ENCODE measurements around the gene TH.

TH gene

DNA sequence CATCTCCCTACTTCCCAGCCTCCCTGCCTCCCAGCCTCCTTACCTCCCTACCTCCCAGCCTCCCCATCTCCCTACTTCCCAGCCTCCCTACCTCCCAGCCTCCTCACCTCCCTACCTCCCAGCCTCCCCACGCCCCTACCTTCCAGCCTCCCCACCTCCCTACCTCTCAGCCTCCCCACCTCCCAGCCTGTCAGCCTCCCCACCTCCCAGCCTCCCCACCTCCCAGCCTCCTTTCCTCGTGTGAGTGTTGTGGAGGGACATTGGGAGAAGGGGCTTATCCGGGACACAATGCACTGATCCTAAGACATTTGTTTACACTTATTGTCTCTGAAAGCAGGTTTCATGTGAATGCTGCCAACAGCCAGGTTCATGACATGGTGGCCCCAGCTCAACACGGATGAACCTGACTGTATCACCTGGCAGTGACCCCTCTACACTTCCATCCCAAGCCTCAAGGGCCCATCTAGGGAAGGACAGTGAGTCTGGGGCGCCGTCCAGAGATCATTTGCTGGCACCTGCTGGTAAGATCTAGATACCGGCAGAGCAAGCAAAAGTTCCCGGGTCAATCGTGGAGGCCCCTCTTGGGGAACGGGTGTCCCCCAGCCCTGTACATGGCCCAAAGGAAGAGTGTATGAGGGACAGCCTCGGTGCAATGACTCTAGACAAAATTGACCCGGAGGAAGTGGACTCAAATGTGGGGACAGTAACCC lies 34.5 kb upstream of the TH start:
- intact Hi-C loops (cut with DNase I; ENCODE audit: low total_unique reads): loop anchor here (5.0 kb wide), 1 partner anchor 1039 kb away; no protein-coding TSS in a partner anchor
- H3K27ac ChIP-seq: no peak overlapping the region
- peaks cover 0 to 59% of the 10 kb centered on the region in 2 donors for H3K27me3 ChIP-seq
- peak; percentile 5 to 47 for DNase-seq
- H3K36me3 ChIP-seq: no peaks in the 10 kb centered on the region
- peaks cover 0 to 16% (median 0%) of the 10 kb centered on the region in 4 donors for H3K4me1 ChIP-seq
- TF ChIP-seq, protein P1, sequence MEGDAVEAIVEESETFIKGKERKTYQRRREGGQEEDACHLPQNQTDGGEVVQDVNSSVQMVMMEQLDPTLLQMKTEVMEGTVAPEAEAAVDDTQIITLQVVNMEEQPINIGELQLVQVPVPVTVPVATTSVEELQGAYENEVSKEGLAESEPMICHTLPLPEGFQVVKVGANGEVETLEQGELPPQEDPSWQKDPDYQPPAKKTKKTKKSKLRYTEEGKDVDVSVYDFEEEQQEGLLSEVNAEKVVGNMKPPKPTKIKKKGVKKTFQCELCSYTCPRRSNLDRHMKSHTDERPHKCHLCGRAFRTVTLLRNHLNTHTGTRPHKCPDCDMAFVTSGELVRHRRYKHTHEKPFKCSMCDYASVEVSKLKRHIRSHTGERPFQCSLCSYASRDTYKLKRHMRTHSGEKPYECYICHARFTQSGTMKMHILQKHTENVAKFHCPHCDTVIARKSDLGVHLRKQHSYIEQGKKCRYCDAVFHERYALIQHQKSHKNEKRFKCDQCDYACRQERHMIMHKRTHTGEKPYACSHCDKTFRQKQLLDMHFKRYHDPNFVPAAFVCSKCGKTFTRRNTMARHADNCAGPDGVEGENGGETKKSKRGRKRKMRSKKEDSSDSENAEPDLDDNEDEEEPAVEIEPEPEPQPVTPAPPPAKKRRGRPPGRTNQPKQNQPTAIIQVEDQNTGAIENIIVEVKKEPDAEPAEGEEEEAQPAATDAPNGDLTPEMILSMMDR (IDR thresholded peaks at IDR 0.05): no peak
- no peak overlapping the region for H3K4me3 ChIP-seq
- peaks cover 0 to 6% (median 0%) of the 10 kb centered on the region in 3 donors for H3K9me3 ChIP-seq

DNA sequence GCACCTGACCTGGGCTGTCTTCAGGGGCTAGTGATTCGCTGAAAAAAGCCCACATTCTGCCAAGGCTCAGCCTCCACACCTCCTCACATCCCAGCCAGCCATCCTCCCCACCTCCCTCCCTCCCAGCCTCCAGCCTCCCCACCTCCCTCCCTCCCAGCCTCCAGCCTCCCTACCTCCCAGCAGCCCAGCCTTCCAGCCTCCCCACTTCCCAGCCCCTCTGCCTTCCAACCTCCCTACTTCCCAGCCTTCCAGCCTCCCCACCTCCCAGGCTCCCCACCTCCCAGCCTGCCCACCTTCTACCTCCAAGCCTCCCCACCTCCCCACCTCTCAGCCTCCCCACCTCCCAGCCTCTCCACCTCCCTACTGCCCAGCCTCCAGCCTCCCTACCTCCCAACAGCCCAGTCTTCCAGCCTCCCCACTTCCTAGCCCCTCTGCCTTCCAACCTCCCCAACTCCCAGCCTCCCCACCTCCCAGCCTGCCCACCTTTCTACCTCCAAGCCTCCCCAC lies 33.7 kb upstream of the TH start:
- H3K27ac ChIP-seq: no peak overlapping the region
- DNase-seq: peak; percentile 3 to 39
- no peaks in the 10 kb centered on the region for H3K36me3 ChIP-seq
- peaks cover 0 to 52% of the 10 kb centered on the region in 2 donors for H3K27me3 ChIP-seq
- H3K9me3 ChIP-seq: peaks cover 0 to 6% (median 0%) of the 10 kb centered on the region in 3 donors
- intact Hi-C loops (cut with DNase I; ENCODE audit: low total_unique reads): loop anchor here (5.0 kb wide), 1 partner anchor 1038 kb away; no protein-coding TSS in a partner anchor
- H3K4me1 ChIP-seq: peaks cover 0 to 11% (median 0%) of the 10 kb centered on the region in 4 donors
- no peak overlapping the region for H3K4me3 ChIP-seq
- TF ChIP-seq, protein P1 (IDR thresholded peaks at IDR 0.05): no peak

- intact Hi-C loops (cut with DNase I; ENCODE audit: low total_unique reads): loop anchor here (5.0 kb wide), 1 partner anchor 1037 kb away; no protein-coding TSS in a partner anchor
- Histone ChIP-seq H3K9me3 (peaks cover 0 to 6% (median 0%) of the 10 kb centered on the region in 3 donors), H3K27ac (no peak overlapping the region), H3K36me3 (no peaks in the 10 kb centered on the region), H3K27me3 (peaks cover 0 to 45% of the 10 kb centered on the region in 2 donors), H3K4me3 (no peak overlapping the region), H3K4me1 (peaks cover 0 to 11% (median 0%) of the 10 kb centered on the region in 4 donors)
- DNase-seq: peak; percentile 10 to 53
- TF ChIP-seq, protein P1 (IDR thresholded peaks at IDR 0.05): no peak
Observed at GRCh38 chr11:2204361-2205213, 33.0 kb upstream of the TH start.

DNA sequence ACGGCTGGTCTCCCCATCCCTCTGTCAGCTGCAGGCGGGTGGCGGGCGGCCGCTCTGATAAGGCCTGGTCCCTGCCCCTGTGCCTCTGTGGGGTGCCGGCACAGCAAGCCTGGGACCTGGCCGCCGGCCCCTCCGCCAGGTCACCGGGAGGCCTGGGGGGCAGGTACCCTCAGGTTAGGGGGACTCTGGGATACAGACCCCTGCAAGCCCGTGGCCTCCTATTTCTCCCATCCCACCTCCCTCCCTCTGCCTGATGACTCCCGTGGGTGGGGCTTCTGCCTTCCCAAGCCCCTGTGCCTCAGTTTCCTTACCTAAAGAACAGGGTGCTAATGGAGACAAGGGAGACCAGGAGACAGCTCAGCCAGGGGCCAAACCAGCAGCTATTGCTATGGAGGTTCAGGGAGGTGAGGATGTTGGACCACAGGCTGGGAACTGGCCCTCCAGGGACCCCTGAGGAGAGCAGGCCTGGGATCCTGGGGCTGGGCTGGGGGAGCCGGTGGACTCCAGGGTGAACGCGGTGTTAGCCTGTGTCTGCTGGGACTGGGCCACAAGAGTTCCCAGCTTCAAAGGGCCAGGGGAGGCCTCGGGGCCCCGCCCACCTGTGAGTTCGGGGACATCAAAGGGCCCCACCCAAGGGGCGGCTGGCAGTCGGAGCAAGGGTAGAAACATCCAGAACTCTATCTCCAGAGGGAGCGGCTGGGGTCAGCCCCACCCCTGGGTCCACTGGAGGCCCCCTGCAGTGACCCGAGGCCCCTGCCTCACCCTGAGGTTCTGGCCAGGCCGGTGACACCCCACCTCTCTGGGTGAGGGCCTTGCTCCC lies 32.0 kb upstream of the TH start:
- H3K9me3 ChIP-seq: peaks cover 0 to 6% (median 0%) of the 10 kb centered on the region in 3 donors
- H3K4me3 ChIP-seq: no peak overlapping the region
- H3K36me3 ChIP-seq: no peaks in the 10 kb centered on the region
- peaks cover 0 to 36% of the 10 kb centered on the region in 2 donors for H3K27me3 ChIP-seq
- no peak overlapping the region for H3K27ac ChIP-seq
- H3K4me1 ChIP-seq: peaks cover 0 to 11% (median 0%) of the 10 kb centered on the region in 4 donors
- peak; percentile 15 to 58 for DNase-seq
- intact Hi-C loops (cut with DNase I; ENCODE audit: low total_unique reads): no loop called here
- TF ChIP-seq, protein P1 (IDR thresholded peaks at IDR 0.05): no peak
